HG03575 (cell line): Measurements from ENCODE around the gene ITPR2.
"Not testable (repeated sequence)": the region's sequence is repeated elsewhere in the genome, so short reads cannot be mapped to it uniquely, and the experiment has no call there.

Source experiments
- ATAC-seq: cut with Tn5 transposase; IDR thresholded peaks from one replicate; pipeline ENCODE4 v1.9.1; 2021; ENCODE audit not compliant: unreplicated experiment, insufficient number of reproducible peaks, low FRiP score; ENCODE audit errors: extremely low read depth

The ITPR2 gene

GRCh38 chr12:26697217-26697616 lies 135.8 kb downstream of the ITPR2 start:
- ATAC-seq: no peak

GRCh38 chr12:26696613-26697092 lies 136.3 kb downstream of the ITPR2 start:
- no peak for ATAC-seq

GRCh38 chr12:26696048-26696612 lies 136.9 kb downstream of the ITPR2 start:
- no peak for ATAC-seq

GRCh38 chr12:26694402-26694801 lies 138.6 kb downstream of the ITPR2 start:
- ATAC-seq: no peak

- ATAC-seq: no peak
These were observed 140.6 kb downstream of the ITPR2 start for GRCh38 chr12:26692407-26692806.

- no peak for ATAC-seq
These were observed 141.6 kb downstream of the ITPR2 start for GRCh38 chr12:26691234-26691970.

GRCh38 chr12:26690601-26691000 lies 142.4 kb downstream of the ITPR2 start:
- no peak for ATAC-seq

GRCh38 chr12:26689281-26689841 lies 143.6 kb downstream of the ITPR2 start:
- no peak for ATAC-seq

GRCh38 chr12:26688344-26688904 lies 144.6 kb downstream of the ITPR2 start:
- ATAC-seq: no peak

- ATAC-seq: no peak
These were observed 146.6 kb downstream of the ITPR2 start for GRCh38 chr12:26686408-26686807.

GRCh38 chr12:26684101-26684500 lies 148.9 kb downstream of the ITPR2 start:
- ATAC-seq: no peak

- ATAC-seq: no peak
These were observed 149.6 kb downstream of the ITPR2 start for GRCh38 chr12:26683443-26683842.

- ATAC-seq: no peak
These were observed 152.1 kb downstream of the ITPR2 start for GRCh38 chr12:26680727-26681455.

- ATAC-seq: no peak
These were observed 154.0 kb downstream of the ITPR2 start for GRCh38 chr12:26678697-26679660.

GRCh38 chr12:26671487-26671886 lies 161.5 kb downstream of the ITPR2 start:
- not testable (repeated sequence) for ATAC-seq

GRCh38 chr12:26668847-26669246 lies 164.1 kb downstream of the ITPR2 start:
- ATAC-seq: no peak

GRCh38 chr12:26668230-26668629 lies 164.8 kb downstream of the ITPR2 start:
- no peak for ATAC-seq

GRCh38 chr12:26666286-26666685 lies 166.7 kb downstream of the ITPR2 start:
- no peak for ATAC-seq
